ENCODE results near the gene AMOTL1.

Gene AMOTL1

DNA sequence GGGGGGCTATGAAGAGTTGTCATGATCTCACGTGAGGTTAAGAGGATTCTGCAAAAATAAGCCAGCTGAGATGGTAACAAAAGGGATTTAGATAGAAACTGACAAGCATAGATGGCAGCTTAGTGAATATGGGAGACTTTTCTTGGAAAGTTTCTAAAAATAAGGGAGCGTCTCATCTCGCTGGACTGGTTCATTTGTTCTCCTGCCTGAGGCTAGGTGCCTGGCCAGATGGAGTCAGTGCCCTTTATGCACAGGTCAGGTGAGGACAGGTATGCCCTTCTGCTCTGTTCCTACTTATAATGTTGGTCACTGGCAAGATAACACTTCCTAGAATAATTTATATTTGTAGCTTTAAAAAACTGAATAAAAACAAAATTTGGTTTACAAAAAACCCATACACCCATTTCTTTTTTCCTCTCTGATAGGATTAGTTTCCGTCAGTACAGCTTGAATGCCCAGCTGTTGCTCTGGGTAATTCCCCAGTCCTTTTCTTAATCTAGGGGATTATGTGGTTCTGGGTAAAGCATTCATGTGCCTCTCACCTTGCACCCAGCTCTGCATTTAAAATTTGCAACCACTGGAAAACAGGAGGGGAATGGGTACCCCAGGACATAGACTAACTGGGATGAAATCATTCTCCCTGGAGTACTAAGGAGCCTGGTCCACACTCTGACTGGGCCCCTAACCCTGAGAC, 90.0 kb downstream of the AMOTL1 start:
- DNase-seq = no peak

DNA sequence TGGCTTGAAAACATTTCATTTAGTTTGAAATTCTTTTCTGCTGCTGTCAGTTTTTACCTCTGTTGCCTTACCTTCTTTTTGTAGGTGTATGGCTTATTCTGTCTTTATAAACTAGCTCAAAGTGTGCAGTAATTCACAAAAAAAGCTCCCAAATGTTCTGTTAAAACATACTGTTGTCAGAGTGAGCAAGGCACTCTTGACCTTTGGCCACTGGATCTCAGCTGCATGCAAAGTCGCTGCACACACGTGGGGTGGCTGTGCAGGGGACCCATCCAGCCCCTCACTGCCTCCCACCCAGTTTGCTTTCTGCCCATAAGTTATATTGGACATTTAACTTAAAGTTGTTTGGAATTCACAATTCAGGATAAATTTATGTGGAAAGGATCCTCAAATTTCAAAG, 92.2 kb downstream of the AMOTL1 start:
- no peak for DNase-seq

- no peak for DNase-seq
Observed at GRCh38 chr11:94861306-94861845, 93.2 kb downstream of the AMOTL1 start.

GRCh38 chr11:94862926-94863880, 95.0 kb downstream of the AMOTL1 start:
- no peak for DNase-seq

- DNase-seq = no peak
Observed at GRCh38 chr11:94864506-94865045, 96.4 kb downstream of the AMOTL1 start.

GRCh38 chr11:94866231-94866822, 98.2 kb downstream of the AMOTL1 start:
- no peak for DNase-seq

GRCh38 chr11:94866936-94867795, 99.0 kb downstream of the AMOTL1 start:
- no peak for DNase-seq

DNA sequence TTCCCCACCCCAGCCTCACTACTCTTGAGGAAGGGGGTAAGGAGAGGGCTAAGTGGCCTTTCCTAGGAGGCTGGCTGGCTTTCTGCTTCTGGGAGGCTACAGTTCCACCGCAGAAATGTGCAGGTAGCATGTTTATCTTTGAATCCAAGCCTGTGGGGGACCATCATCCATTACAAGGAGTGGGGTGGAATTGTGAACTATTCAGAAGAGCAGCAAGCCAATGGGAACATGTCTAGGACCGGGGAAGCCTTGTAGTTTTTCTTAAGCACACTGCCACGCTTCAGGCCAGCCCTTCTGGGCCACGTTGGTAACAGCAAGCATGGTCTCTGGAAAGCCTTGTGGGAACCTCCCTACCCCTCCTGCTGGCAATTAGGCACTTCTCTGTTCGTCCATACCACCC, 100.3 kb downstream of the AMOTL1 start:
- no peak for DNase-seq

DNA sequence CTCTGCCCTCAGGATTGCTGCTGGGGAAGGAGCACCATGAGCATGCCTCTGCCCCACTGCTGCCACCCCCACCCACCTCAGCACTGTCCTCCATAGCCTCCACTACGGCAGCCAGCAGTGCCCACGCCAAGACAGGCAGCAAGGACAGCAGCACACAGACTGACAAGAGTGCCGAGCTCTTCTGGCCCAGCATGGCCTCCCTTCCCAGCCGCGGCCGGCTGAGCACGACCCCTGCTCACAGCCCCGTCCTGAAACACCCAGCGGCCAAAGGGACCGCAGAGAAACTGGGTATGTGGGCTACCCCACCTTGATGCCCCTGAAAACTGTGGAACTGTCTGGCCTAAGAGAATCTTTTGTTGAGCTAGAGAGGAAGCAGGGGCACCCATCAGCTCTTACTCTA, 101.0 kb downstream of the AMOTL1 start:
- DNase-seq = no peak

GRCh38 chr11:94870422-94870821, 102.3 kb downstream of the AMOTL1 start:
- no peak for DNase-seq

- DNase-seq = no peak
Observed at GRCh38 chr11:94871491-94872185, 103.5 kb downstream of the AMOTL1 start.

- no peak for DNase-seq
Observed at GRCh38 chr11:94873916-94874540, 105.9 kb downstream of the AMOTL1 start.

GRCh38 chr11:94876222-94876621, 108.1 kb downstream of the AMOTL1 start:
- no peak for DNase-seq

- DNase-seq = peak; percentile 80 to 81
Observed at GRCh38 chr11:94876645-94877442, 108.7 kb downstream of the AMOTL1 start.

DNA sequence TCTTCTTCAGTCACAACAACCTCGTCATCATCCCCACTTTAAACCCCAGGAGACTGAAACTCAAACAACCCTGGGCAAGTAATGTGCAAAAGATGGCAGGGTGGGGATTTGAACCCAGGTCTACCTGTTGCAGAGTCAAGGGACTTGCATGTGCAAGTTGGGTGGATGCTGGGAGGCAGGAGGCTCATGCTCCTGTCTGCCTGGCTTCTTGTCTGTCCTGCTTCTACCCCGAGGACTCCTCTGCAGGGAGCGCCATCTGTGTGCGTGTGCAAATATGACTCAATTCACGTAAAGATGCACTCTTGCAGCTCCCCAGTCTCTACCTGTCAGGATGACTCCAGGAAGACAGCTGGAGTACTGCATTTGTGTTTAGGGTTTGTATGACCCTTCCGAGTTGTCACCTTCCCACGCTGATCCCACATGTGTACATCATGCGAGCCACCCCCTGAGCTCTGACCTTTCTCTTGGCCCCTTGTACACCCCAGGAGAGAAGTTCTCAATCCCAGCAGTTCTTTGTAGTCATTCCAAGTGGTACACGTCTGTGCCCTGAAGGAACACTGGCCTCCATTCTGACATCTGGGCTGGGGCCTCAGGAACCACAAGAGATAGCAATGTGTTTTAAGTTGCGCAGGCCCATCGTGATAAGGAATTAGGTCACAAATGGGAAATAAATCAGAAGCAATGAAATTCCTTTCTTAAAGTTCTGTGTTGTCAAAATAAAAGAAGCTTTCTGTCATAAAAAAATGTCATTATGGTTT, 109.5 kb downstream of the AMOTL1 start:
- DNase-seq = no peak

- no peak for DNase-seq
Observed at GRCh38 chr11:94879006-94879405, 110.8 kb downstream of the AMOTL1 start.

DNA sequence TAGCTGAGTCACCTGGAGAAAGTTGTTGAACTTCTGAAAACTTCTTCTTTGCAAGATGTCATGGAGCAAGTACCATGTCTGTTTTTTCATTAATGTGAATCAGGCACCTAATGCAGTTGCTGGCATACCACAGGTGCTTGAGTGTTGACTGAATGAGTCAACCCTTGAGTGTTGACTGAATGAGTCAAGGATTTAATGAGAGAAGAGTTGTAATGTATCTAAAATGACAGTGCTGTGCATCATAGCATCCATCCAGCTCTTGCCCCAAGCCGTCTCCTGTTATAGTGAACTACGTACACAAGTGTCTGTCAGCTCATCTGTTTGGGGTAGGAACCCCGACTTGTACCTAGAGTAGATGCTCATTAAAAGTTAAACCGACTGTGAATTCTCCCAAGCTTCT, 112.1 kb downstream of the AMOTL1 start:
- DNase-seq = no peak

- DNase-seq = no peak
Observed at GRCh38 chr11:94882931-94883330, 114.8 kb downstream of the AMOTL1 start.

- DNase-seq = no peak
Observed at GRCh38 chr11:94883878-94884277, 115.7 kb downstream of the AMOTL1 start.

Data from activated T-cell treated with anti-CD3 and anti-CD28 coated beads, Interleukin-2, amount 50 U/mL, for 48 hours (primary cell).